Astrocyte of the spinal cord (primary cell): Measurements from ENCODE around the gene ZNF335.

ENCODE experiments used
- DNase-seq: peaks from one replicate; pipeline ENCODE4 v3.0.0; 2011; ENCODE audit warnings: low read depth, low spot score
- H3K4me3 ChIP-seq: 2 replicates; pipeline ENCODE4 v1.5.1; 2011; ENCODE audit warnings: low read depth, mild to moderate bottlenecking, low read length, moderate library complexity
- CTCF ChIP-seq: IDR thresholded peaks from 2 replicates; pipeline ENCODE4 v1.5.1; 2012; ENCODE audit warnings: low read depth, mild to moderate bottlenecking, low read length, inconsistent platforms
- in situ Hi-C: cut with HindIII; loops from 2 replicates; pipeline ENCODE4 v1.10.0; 2017; ENCODE audit warnings: low sequenced_read_pairs

The ZNF335 gene

GRCh38 chr20:46013829-46014516, 42.0 kb upstream of the ZNF335 start:
- in situ Hi-C loops: no loop called here
- DNase-seq: peak; percentile 26
- TF ChIP-seq CTCF: peak; percentile 71
- no peak overlapping the region for H3K4me3 ChIP-seq

GRCh38 chr20:46013322-46013828, 41.4 kb upstream of the ZNF335 start:
- no peak for TF ChIP-seq CTCF
- no peak for DNase-seq
- in situ Hi-C loops: no loop called here
- no peak overlapping the region for H3K4me3 ChIP-seq

- no peak for TF ChIP-seq CTCF
- no peak for DNase-seq
- in situ Hi-C loops: no loop called here
- no peak overlapping the region for H3K4me3 ChIP-seq
These were observed 40.9 kb upstream of the ZNF335 start for GRCh38 chr20:46012921-46013320.

- peak; percentile 26 for TF ChIP-seq CTCF
- DNase-seq: no peak
- H3K4me3 ChIP-seq: no peak overlapping the region
- in situ Hi-C loops: no loop called here
These were observed 39.9 kb upstream of the ZNF335 start for GRCh38 chr20:46011631-46012482.

GRCh38 chr20:46010491-46011391, 38.7 kb upstream of the ZNF335 start:
- no peak for TF ChIP-seq CTCF
- in situ Hi-C loops: no loop called here
- DNase-seq: no peak
- no peak overlapping the region for H3K4me3 ChIP-seq

- H3K4me3 ChIP-seq: no peak overlapping the region
- no peak for TF ChIP-seq CTCF
- in situ Hi-C loops: no loop called here
- DNase-seq: no peak
These were observed 37.8 kb upstream of the ZNF335 start for GRCh38 chr20:46009816-46010215.
